DOHH2 (cell line): ENCODE results near the gene BABAM2.

ENCODE experiments used
- H3F3A ChIP-seq: fragments of 200-600 bp; sonication (generic), shearing (Covaris generic); 2 replicates; pipeline ENCODE4 v1.6.0; 2016; ENCODE audit warnings: antibody characterized with exemption, mild to moderate bottlenecking; ENCODE audit not compliant: control insufficient read depth, insufficient read depth
- H3K27ac ChIP-seq: fragments of 200-600 bp; sonication (generic); 2 replicates; pipeline ENCODE4 v1.5.1; 2014; ENCODE audit warnings: low read depth, mild to moderate bottlenecking, low read length, moderate library complexity
- H3K27me3 ChIP-seq: fragments of 200-600 bp; sonication (generic); 2 replicates; pipeline ENCODE4 v1.6.1; 2014; ENCODE audit warnings: mild to moderate bottlenecking, low read length, mixed read lengths; ENCODE audit not compliant: control insufficient read depth
- H3K36me3 ChIP-seq: fragments of 200-600 bp; sonication (generic); 2 replicates; pipeline ENCODE4 v1.6.1; 2014; ENCODE audit warnings: mild to moderate bottlenecking, low read length, moderate library complexity, mixed read lengths; ENCODE audit not compliant: control insufficient read depth
- H3K4me1 ChIP-seq: fragments of 200-600 bp; sonication (generic); 2 replicates; pipeline ENCODE4 v1.6.1; 2014; ENCODE audit warnings: mild to moderate bottlenecking, low read length, mixed read lengths; ENCODE audit not compliant: control insufficient read depth
- H3K4me2 ChIP-seq: fragments of 200-600 bp; sonication (generic); 2 replicates; pipeline ENCODE4 v1.6.0; 2014; ENCODE audit warnings: mild to moderate bottlenecking, low read length, moderate library complexity
- H3K4me3 ChIP-seq: fragments of 200-600 bp; sonication (generic); 2 replicates; pipeline ENCODE4 v1.5.1; 2014; ENCODE audit warnings: mild to moderate bottlenecking, low read length, mixed read lengths
- H3K79me2 ChIP-seq: fragments of 200-600 bp; sonication (generic); 2 replicates; pipeline ENCODE4 v1.6.1; 2014; ENCODE audit warnings: mild to moderate bottlenecking, low read length, mixed read lengths; ENCODE audit not compliant: control insufficient read depth
- H3K9me2 ChIP-seq: fragments of 200-600 bp; sonication (generic); replicated peaks from 2 replicates; pipeline ENCODE4 v1.6.1; 2014; ENCODE audit warnings: mild to moderate bottlenecking, low read length, mixed read lengths; ENCODE audit not compliant: control insufficient read depth
- H3K9me3 ChIP-seq: fragments of 200-600 bp; sonication (generic); 2 replicates; pipeline ENCODE4 v1.6.1; 2014; ENCODE audit warnings: antibody characterized with exemption, low read length, mixed read lengths; ENCODE audit not compliant: control insufficient read depth, insufficient read depth
- H4K20me1 ChIP-seq: fragments of 200-600 bp; sonication (generic); 2 replicates; pipeline ENCODE4 v1.6.0; 2014; ENCODE audit warnings: low read depth, mild to moderate bottlenecking, antibody characterized with exemption, low read length, moderate library complexity; ENCODE audit not compliant: control insufficient read depth, insufficient read depth
- CTCF ChIP-seq: fragments of 200-600 bp; sonication (generic); IDR thresholded peaks from one replicate; pipeline ENCODE4 v1.5.1; 2014; ENCODE audit warnings: antibody characterized with exemption, mild to moderate bottlenecking, low read depth, low read length; ENCODE audit not compliant: poor library complexity, severe bottlenecking
- EZH2phosphoT487 ChIP-seq: fragments of 200-600 bp; sonication (generic); IDR thresholded peaks from 2 replicates; pipeline ENCODE4 v1.6.1; 2017; ENCODE audit warnings: borderline replicate concordance, mild to moderate bottlenecking, antibody characterized with exemption, low read length, moderate library complexity, mixed read lengths

The BABAM2 gene

GRCh38 chr2:28350196-28350595 is 459.7 kb downstream of the BABAM2 start:
- Histone ChIP-seq H3K36me3 (no peaks in the 10 kb centered on the region), H3K9me2 (no peaks in the 10 kb centered on the region), H3K27ac (no peak overlapping the region), H4K20me1 (no peaks in the 10 kb centered on the region), H3K27me3 (no peaks in the 10 kb centered on the region), H3K4me1 (no peaks in the 10 kb centered on the region), H3K79me2 (no peaks in the 10 kb centered on the region), H3K4me2 (no peak overlapping the region), H3K4me3 (no peak overlapping the region), H3F3A (no peaks in the 10 kb centered on the region), H3K9me3 (no peaks in the 10 kb centered on the region)
- TF ChIP-seq CTCF, result no peak
- TF ChIP-seq EZH2phosphoT487, result no peak

GRCh38 chr2:28350791-28351285 is 460.3 kb downstream of the BABAM2 start:
- no peaks in the 10 kb centered on the region for H3K79me2 ChIP-seq
- no peaks in the 10 kb centered on the region for H4K20me1 ChIP-seq
- no peaks in the 10 kb centered on the region for H3K9me2 ChIP-seq
- no peaks in the 10 kb centered on the region for H3K36me3 ChIP-seq
- H3K4me3 ChIP-seq, result no peak overlapping the region
- H3K4me1 ChIP-seq, result no peaks in the 10 kb centered on the region
- TF ChIP-seq EZH2phosphoT487 (no peak), CTCF (no peak)
- H3F3A ChIP-seq, result no peaks in the 10 kb centered on the region
- no peak overlapping the region for H3K27ac ChIP-seq
- no peaks in the 10 kb centered on the region for H3K9me3 ChIP-seq
- H3K4me2 ChIP-seq, result no peak overlapping the region
- H3K27me3 ChIP-seq, result no peaks in the 10 kb centered on the region

- no peaks in the 10 kb centered on the region for H3K9me2 ChIP-seq
- H3K27ac ChIP-seq, result no peak overlapping the region
- H3K4me3 ChIP-seq, result no peak overlapping the region
- TF ChIP-seq EZH2phosphoT487, result no peak
- no peak for TF ChIP-seq CTCF
- H3K4me2 ChIP-seq, result no peak overlapping the region
- no peaks in the 10 kb centered on the region for H3K9me3 ChIP-seq
- no peaks in the 10 kb centered on the region for H3K79me2 ChIP-seq
- H3K4me1 ChIP-seq, result no peaks in the 10 kb centered on the region
- no peaks in the 10 kb centered on the region for H3K36me3 ChIP-seq
- no peaks in the 10 kb centered on the region for H4K20me1 ChIP-seq
- H3F3A ChIP-seq, result no peaks in the 10 kb centered on the region
- H3K27me3 ChIP-seq, result no peaks in the 10 kb centered on the region
These were observed 461.1 kb downstream of the BABAM2 start for GRCh38 chr2:28351621-28352020.
